Activated CD4-positive, alpha-beta T cell treated with anti-CD3 and anti-CD28 coated beads for 36 hours (primary cell): ENCODE measurements around the gene RTP3. TPM values are rescaled to one million over a fixed set of nuclear protein-coding genes. Genes with fewer than 3 reads are reported as not detected.

Experiments
- ATAC-seq: fragments of 200-7000 bp; cut with Tn5 transposase; one replicate; pipeline ENCODE4 v1.10.0; 2021; ENCODE audit warnings: mild to moderate bottlenecking, moderate library complexity
- CTCF ChIA-PET: fragments of 350-600 bp; sonication (Branson Sonifier 250); formaldehyde crosslinking; loops from one replicate; lab custom pipeline; 2021; ENCODE audit warnings: antibody characterized with exemption; lab: Charles Lee
- POLR2A ChIA-PET: fragments of 350-600 bp; sonication (Branson Sonifier 250); formaldehyde crosslinking; loops from one replicate; lab custom pipeline; 2021; ENCODE audit warnings: antibody characterized with exemption, inconsistent platforms; lab: Charles Lee
- DNase-seq: peaks from one replicate; pipeline ENCODE4 v3.0.0-alpha.2; 2020
- H3K27ac Mint-ChIP-seq: one replicate; pipeline ENCODE4 v1.8.0; 2021; ENCODE audit warnings: mixed read lengths
- H3K27me3 Mint-ChIP-seq: one replicate; pipeline ENCODE4 v1.8.0; 2021; ENCODE audit warnings: mixed read lengths
- H3K36me3 Mint-ChIP-seq: one replicate; pipeline ENCODE4 v1.8.0; 2021; ENCODE audit warnings: low read depth, mixed read lengths
- H3K4me1 Mint-ChIP-seq: one replicate; pipeline ENCODE4 v1.8.0; 2021; ENCODE audit warnings: mixed read lengths
- H3K4me3 Mint-ChIP-seq: one replicate; pipeline ENCODE4 v1.8.0; 2021; ENCODE audit warnings: mild to moderate bottlenecking, moderate library complexity, mixed read lengths
- H3K9me3 Mint-ChIP-seq: one replicate; pipeline ENCODE4 v1.8.0; 2021; ENCODE audit warnings: low read depth, mixed read lengths
- intact Hi-C, 2 experiments: fragments of 100-400 bp; cut with DNase I in 1 of 2; cut with micrococcal nuclease in 1 of 2; formaldehyde crosslinking; loops; one replicate each; pipeline versions ENCODE4 v1.14.2 to v1.15.1; 2022 to 2024; cut with DNase I, micrococcal nuclease
- total RNA-seq, 2 experiments: library from RNA; stranded (reverse); gene quantifications; one replicate each; pipeline ENCODE4 v1.2.3, GENCODE V29; 2021

The RTP3 gene
- total RNA-seq, 2 experiments from 2014 or later: not detected

DNA sequence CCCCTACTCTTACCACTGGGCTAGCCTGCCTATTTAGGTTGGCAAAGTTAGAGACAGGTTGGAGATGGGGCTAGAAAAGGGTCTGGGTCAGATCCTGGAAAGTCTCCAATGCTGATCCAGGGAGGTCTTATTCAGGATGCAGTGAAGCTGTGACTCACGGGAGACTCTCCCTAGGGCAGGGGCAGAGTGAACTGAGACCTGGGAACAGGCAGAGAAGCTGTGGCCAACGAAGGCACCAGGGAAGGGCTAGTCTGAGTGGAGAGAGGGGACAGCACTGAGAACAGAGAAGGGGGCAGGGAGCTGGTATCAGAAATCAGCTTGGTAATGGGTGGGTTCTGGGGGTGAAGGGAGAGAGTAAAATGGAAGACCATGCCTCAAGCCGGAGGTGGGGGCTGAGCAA, 35.3 kb upstream of the RTP3 start:
- Mint-ChIP-seq H3K9me3 (no peaks in the 10 kb centered on the region), H3K27me3 (peaks cover 42% of the 10 kb centered on the region), H3K27ac (no peak overlapping the region), H3K36me3 (no peaks in the 10 kb centered on the region), H3K4me1 (no peaks in the 10 kb centered on the region), H3K4me3 (no peak overlapping the region)
- ChIA-PET CTCF (interaction anchor here (0.5 to 1.6 kb wide), 4 partner anchors 10 to 330 kb away, joined by 3 to 5 read pairs (median 3); no protein-coding TSS in a partner anchor), POLR2A (no interaction called here)
- intact Hi-C loops: no loop called here
- ATAC-seq: no peak
- no peak for DNase-seq

DNA sequence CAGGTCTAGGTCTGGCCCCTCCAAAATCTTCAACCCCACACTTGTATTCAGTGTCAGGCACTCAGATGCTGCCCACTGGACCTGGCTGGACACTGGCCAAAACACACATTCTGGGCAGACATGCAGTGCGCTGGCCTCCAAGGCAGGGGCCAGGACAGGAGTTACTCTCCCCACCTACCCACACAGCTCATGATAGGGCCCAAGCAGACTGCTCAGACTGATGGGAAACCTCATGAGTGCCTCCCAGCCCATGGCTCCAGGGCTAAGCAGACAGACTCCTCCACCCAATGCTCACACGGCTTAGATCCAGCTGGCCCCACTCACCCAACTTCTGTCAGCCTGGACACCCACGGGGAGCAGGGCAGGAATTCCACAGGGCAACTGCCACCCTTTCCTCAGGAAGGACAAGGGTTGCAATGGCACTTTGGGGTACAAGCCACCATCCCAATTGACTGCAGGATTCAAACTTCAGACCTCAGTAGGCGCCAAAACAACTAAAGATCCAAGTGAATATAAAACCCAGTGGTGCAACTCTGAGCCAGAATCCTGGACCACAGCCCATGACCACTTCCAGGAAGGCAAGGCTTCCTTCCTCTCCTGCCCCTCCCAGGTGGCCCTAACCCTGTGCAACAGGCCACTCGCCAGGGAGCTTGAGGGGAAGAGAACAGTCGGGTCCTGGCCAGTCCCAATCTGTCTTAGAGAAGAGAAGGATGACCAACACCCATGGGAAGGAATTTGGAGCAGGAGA, 34.5 kb upstream of the RTP3 start:
- ChIA-PET POLR2A (no interaction called here), CTCF (interaction anchor here (0.5 to 1.6 kb wide), 7 partner anchors 11 to 330 kb away, joined by 3 to 5 read pairs (median 3); no protein-coding TSS in a partner anchor)
- H3K27ac Mint-ChIP-seq: no peak overlapping the region
- ATAC-seq (no peak), DNase-seq (no peak)
- peaks cover 42% of the 10 kb centered on the region for H3K27me3 Mint-ChIP-seq
- H3K9me3 Mint-ChIP-seq: no peaks in the 10 kb centered on the region
- H3K4me3 Mint-ChIP-seq: no peak overlapping the region
- H3K36me3 Mint-ChIP-seq: no peaks in the 10 kb centered on the region
- H3K4me1 Mint-ChIP-seq: no peaks in the 10 kb centered on the region
- intact Hi-C loops: no loop called here

DNA sequence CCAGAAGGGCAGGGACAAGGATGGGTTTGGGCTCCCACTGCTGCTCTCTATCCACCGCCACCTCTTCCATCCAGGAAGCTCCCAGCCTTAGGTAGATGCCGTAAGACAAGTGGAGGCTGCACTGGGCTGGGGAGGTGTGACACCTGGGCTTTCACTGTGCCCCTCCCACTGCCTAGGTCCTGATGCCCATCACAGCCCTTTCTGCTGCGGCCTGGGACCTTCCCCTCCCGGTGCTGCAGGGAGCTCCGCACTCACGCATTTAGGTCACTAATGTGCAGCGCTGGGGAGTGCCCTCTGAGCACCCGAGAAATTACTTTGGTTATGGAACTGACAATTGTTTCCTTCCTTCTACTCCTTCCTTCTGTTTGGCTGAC, 33.9 kb upstream of the RTP3 start:
- intact Hi-C loops: no loop called here
- no peaks in the 10 kb centered on the region for H3K9me3 Mint-ChIP-seq
- H3K27me3 Mint-ChIP-seq: peaks cover 42% of the 10 kb centered on the region
- CTCF ChIA-PET: interaction anchor here (0.6 to 1.5 kb wide), 3 partner anchors 26 to 248 kb away, joined by 3 to 4 read pairs (median 3); no protein-coding TSS in a partner anchor
- DNase-seq (no peak), ATAC-seq (no peak)
- no peaks in the 10 kb centered on the region for H3K4me1 Mint-ChIP-seq
- no peak overlapping the region for H3K4me3 Mint-ChIP-seq
- no peaks in the 10 kb centered on the region for H3K36me3 Mint-ChIP-seq
- no peak overlapping the region for H3K27ac Mint-ChIP-seq
- POLR2A ChIA-PET: no interaction called here

DNA sequence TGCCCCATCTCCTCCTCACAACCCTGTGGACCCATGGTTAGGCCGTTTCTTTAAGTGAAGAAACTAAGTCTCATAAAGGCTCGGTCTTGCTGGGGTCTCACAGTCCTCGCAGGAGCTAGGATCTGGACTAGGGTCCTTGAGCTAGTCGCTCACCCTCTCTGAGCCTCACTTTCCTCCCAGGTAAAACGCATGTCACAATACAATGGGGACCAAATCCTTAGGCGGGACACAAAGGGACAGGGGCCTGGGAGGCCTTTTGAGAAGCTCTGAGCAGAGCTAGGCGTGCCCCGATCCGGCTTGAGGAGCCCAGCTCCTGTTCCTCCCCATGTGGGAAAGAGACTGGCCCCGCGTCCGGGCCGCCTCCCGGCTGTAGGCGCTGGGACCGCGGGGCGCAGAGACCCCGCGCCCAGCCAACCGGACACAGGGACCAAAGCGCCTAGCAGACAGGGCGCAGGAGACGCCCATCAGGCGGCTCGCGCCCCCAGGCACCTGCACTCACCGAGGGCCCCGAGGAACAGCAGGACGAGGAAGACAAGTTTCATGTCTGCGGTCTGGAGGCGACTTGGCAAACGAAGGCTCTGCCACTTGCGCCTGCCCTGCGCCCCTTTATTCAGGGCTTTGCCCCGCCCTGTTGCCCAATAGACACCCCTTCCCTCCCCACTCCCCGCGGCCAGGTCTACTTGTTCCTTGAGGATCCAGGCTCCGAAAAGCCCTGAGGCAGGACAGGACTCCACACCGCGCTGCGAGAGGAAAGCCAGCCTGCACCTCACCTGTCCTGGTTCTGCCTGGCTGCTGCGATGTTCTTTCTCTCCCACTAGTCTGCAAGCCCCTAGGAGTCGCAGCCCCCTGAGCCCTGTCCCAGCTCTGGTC, 33.2 kb upstream of the RTP3 start, which contains the start of gene LTF:
TSS of gene LTF (minus strand) at position 580 of the 870 bp plus-strand sequence. CDS start at position 542, 38 bp downstream.
- H3K9me3 Mint-ChIP-seq: no peaks in the 10 kb centered on the region
- DNase-seq (no peak), ATAC-seq (no peak)
- ChIA-PET CTCF (interaction anchor here (0.6 to 1.5 kb wide), 2 partner anchors 25 to 248 kb away, joined by 3 to 4 read pairs; no protein-coding TSS in a partner anchor), POLR2A (no interaction called here)
- no peak within 1 kb of the TSS for H3K27ac Mint-ChIP-seq
- no peaks in the 10 kb centered on the region for H3K36me3 Mint-ChIP-seq
- intact Hi-C loops: no loop called here
- no peak within 1 kb of the TSS for H3K4me3 Mint-ChIP-seq
- H3K4me1 Mint-ChIP-seq: no peaks in the 10 kb centered on the region
- H3K27me3 Mint-ChIP-seq: peaks cover 42% of the 10 kb centered on the region

DNA sequence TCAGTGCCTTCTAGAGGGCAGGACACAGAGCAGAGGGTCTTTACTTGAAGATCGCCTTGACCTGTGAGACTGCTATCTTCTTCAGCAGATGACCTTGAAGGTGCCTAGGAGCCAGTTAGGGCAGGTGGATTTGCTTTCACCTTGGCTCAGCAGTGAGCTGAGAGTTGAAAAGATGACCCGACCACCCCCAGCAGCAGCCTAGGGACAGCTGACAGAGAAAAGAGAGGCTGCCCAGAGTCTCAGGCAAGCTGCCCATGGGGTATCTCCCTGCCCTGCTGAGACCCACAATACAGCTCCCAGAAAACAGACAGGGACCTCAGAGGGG, 32.6 kb upstream of the RTP3 start:
- H3K9me3 Mint-ChIP-seq: no peaks in the 10 kb centered on the region
- intact Hi-C loops: no loop called here
- H3K36me3 Mint-ChIP-seq: no peaks in the 10 kb centered on the region
- CTCF ChIA-PET: interaction anchor here (1.0 kb wide), 1 partner anchor 24 kb away, joined by 3 read pairs; no protein-coding TSS in a partner anchor
- no peak for ATAC-seq
- no peak for DNase-seq
- peaks cover 40% of the 10 kb centered on the region for H3K27me3 Mint-ChIP-seq
- no peak overlapping the region for H3K4me3 Mint-ChIP-seq
- no peaks in the 10 kb centered on the region for H3K4me1 Mint-ChIP-seq
- no peak overlapping the region for H3K27ac Mint-ChIP-seq
- POLR2A ChIA-PET: no interaction called here

DNA sequence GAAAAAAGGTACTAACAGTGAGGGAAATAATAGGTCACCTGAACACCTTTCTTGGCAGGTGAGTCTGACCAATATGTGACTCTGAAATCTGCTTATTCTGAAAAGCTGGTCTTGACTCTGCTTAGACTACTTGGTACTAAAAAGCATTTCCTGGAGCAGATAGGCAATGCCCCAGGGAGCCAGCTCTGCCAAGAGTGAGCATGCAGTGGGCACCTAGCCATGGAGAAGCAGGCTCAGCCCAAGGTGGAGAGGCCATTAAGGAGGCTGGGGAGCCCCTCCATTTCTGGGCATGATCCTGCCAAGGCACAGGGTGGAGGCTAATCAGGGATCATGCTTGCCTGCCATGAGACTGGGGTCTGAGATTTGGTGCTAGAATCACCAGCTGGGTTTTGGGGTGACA, 31.5 kb upstream of the RTP3 start:
- DNase-seq (no peak), ATAC-seq (no peak)
- no peak overlapping the region for H3K27ac Mint-ChIP-seq
- H3K9me3 Mint-ChIP-seq: no peaks in the 10 kb centered on the region
- peaks cover 36% of the 10 kb centered on the region for H3K27me3 Mint-ChIP-seq
- no peaks in the 10 kb centered on the region for H3K4me1 Mint-ChIP-seq
- H3K4me3 Mint-ChIP-seq: no peak overlapping the region
- intact Hi-C loops: no loop called here
- CTCF ChIA-PET: interaction anchor here (0.6 to 1.3 kb wide), 3 partner anchors 8 to 348 kb away, joined by 3 to 4 read pairs (median 3); no protein-coding TSS in a partner anchor
- H3K36me3 Mint-ChIP-seq: no peaks in the 10 kb centered on the region
- POLR2A ChIA-PET: no interaction called here

DNA sequence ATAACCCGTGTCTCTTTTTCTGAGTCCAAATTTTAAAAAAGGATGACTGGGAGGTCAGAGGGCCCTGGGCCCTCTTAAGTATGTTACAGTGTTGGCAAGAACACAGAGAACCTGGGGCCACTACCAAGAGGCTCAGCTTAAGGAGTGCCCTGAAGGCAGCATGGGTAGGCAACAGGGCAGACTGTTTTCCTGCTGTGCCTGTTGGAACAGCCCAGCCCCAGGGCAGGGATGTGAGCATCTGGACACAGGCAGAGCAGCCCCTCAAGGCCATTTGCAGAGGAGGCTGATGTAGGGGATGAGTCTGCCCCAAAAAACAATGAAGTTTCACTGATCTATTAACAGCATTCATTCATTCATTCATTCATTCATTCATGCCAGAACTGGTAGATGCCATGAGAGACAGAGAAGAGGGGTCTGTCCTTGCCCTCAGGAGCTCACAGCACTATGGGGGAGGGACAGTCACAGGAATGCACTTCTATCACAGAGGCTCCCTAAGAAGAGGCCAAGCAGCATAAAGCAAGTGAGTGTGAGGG, 30.8 kb upstream of the RTP3 start:
- ChIA-PET POLR2A (no interaction called here), CTCF (interaction anchor here (0.6 to 1.3 kb wide), 2 partner anchors 7 to 347 kb away, joined by 3 to 4 read pairs; no protein-coding TSS in a partner anchor)
- ATAC-seq: no peak
- intact Hi-C loops: no loop called here
- H3K4me1 Mint-ChIP-seq: no peaks in the 10 kb centered on the region
- H3K9me3 Mint-ChIP-seq: no peaks in the 10 kb centered on the region
- no peak for DNase-seq
- peaks cover 32% of the 10 kb centered on the region for H3K27me3 Mint-ChIP-seq
- H3K36me3 Mint-ChIP-seq: no peaks in the 10 kb centered on the region
- no peak overlapping the region for H3K27ac Mint-ChIP-seq
- no peak overlapping the region for H3K4me3 Mint-ChIP-seq

DNA sequence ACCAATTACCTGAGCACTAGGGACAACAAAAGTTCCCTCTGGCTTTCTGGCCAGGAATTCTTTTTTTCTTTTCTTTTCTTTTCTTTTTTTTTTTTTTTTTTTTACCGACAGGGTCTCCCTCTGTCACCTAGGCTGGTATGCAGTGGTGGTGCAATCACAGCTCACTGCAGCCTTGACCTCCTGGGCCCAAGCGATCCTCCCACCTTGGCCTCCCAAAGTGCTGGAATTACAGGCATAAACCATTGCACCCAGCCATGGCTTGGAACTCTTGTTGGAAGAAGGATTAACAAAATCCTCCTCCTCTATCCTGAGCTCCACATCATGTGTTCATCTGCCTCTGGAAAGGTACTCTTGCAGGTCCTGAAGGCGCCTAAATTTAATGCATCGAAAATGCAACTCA, 30.2 kb upstream of the RTP3 start:
- no peaks in the 10 kb centered on the region for H3K9me3 Mint-ChIP-seq
- no peak overlapping the region for H3K4me3 Mint-ChIP-seq
- ATAC-seq: no peak
- intact Hi-C loops: no loop called here
- no peaks in the 10 kb centered on the region for H3K4me1 Mint-ChIP-seq
- H3K27me3 Mint-ChIP-seq: peaks cover 28% of the 10 kb centered on the region
- H3K27ac Mint-ChIP-seq: no peak overlapping the region
- ChIA-PET CTCF (no interaction called here), POLR2A (no interaction called here)
- H3K36me3 Mint-ChIP-seq: no peaks in the 10 kb centered on the region
- no peak for DNase-seq

DNA sequence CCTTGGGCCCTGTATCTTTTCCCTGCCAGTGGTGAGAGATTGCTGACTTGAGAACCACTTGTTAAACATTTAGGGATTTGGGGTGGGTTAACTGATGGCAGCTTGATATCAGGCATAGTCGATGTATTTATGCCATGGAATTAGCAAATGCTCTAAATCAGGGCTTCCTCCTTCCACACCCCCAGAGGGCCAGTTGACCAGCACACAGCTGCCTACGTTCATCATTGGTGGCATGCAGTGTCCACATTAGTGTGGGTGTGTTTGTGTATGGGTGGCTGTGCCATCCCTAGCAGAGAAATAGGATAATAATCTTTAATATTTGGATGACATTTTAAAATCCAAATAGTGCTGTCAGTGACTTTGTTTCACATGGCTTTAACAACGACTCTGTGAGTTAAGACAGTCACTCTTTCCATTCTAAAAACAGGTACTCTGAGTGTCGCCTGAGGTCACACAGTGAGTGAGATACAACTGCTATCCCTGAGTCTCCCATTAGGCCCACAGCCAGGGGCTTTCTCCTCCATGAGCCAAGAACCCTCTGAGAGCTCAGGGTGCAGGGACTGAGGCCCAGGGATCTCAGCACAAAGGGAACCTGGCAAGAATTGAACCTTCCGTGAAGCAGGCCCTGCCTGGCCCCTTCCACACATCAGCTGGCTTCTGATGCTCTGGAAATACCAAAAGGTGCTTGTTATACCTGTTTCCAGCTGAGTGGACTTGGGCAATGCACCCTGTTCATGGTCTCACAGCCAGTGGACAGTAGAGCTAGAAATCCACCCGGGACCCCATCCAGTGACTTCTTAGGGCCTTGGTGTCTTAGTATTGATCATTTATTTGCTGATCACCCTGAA, 28.8 kb upstream of the RTP3 start:
- no peaks in the 10 kb centered on the region for H3K4me1 Mint-ChIP-seq
- intact Hi-C loops: no loop called here
- POLR2A ChIA-PET: no interaction called here
- no peaks in the 10 kb centered on the region for H3K36me3 Mint-ChIP-seq
- peaks cover 2% of the 10 kb centered on the region for H3K9me3 Mint-ChIP-seq
- H3K4me3 Mint-ChIP-seq: no peak overlapping the region
- CTCF ChIA-PET: interaction anchor here (0.6 to 2.6 kb wide), 5 partner anchors 15 to 887 kb away, joined by 3 to 13 read pairs (median 3); no protein-coding TSS in a partner anchor
- peaks cover 23% of the 10 kb centered on the region for H3K27me3 Mint-ChIP-seq
- ATAC-seq (no peak), DNase-seq (no peak)
- H3K27ac Mint-ChIP-seq: no peak overlapping the region

DNA sequence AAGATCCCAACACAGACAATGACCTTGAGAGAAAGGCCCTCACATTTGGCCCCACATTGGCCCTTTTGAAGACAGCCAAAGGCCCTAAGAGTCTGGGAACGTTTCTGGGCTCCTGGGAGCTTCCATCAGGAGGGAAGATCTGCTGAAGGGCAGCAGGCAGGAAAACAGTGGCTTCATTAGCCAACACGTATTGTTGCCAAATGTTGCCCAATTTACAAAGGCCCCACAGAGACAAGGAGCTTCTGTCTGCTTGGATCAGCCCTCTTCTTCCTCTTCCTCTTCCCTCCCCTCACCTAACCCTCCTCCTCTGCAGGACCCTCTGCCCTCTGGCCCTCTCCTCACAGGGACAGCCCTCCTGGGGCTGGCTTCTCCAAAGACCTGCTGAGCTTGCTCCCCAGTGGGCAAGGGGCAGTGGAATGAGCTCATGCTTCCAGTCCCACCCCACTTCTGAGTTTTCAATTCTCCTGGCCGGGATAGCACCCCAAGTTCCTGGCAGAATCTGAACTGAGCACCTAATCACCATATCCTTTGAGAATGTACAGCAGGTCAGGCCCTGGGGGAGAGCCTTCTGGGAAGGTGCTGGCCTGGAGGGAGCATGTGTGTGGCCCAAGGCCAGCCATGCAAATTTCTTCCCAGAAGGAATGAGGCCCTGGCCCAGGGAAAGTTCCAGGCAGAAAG, 28.0 kb upstream of the RTP3 start:
- ChIA-PET POLR2A (interaction anchor here (0.6 kb wide), 1 partner anchor 339 kb away, joined by 3 read pairs; no protein-coding TSS in a partner anchor), CTCF (interaction anchor here (0.6 to 2.6 kb wide), 4 partner anchors 14 to 888 kb away, joined by 3 to 13 read pairs (median 4); no protein-coding TSS in a partner anchor)
- Mint-ChIP-seq H3K9me3 (peaks cover 10% of the 10 kb centered on the region), H3K36me3 (no peaks in the 10 kb centered on the region), H3K27me3 (peaks cover 20% of the 10 kb centered on the region), H3K27ac (no peak overlapping the region), H3K4me3 (no peak overlapping the region), H3K4me1 (no peaks in the 10 kb centered on the region)
- DNase-seq (no peak), ATAC-seq (no peak)
- intact Hi-C loops: no loop called here
